Mucosa of stomach (tissue), 1 donor: Measurements from ENCODE around the gene UBR1.
"Not testable (repeated sequence)": the region's sequence is repeated elsewhere in the genome, so short reads cannot be mapped to it uniquely, and the experiment has no call there.

Experiments
- H3K27me3 ChIP-seq: one replicate; pipeline ENCODE4 v1.7.0; 2013; ENCODE audit warnings: mild to moderate bottlenecking, low read length; ENCODE audit not compliant: control insufficient read depth, insufficient read depth
- H3K36me3 ChIP-seq: one replicate; pipeline ENCODE4 v1.7.0; 2013; ENCODE audit warnings: low read length; ENCODE audit not compliant: control insufficient read depth, insufficient read depth
- H3K4me1 ChIP-seq: one replicate; pipeline ENCODE4 v1.7.0; 2013; ENCODE audit warnings: mild to moderate bottlenecking, low read length; ENCODE audit not compliant: control insufficient read depth, insufficient read depth
- H3K4me3 ChIP-seq: one replicate; pipeline ENCODE4 v1.7.0; 2013; ENCODE audit warnings: low read length
- H3K9ac ChIP-seq: one replicate; pipeline ENCODE4 v1.7.0; 2013; ENCODE audit warnings: mild to moderate bottlenecking, low read length, moderate library complexity
- H3K9me3 ChIP-seq: one replicate; pipeline ENCODE4 v1.7.0; 2013; ENCODE audit warnings: mild to moderate bottlenecking, low read length, moderate library complexity; ENCODE audit not compliant: control insufficient read depth
- donor health status: Pancreatic carcinoma.

Gene UBR1

DNA sequence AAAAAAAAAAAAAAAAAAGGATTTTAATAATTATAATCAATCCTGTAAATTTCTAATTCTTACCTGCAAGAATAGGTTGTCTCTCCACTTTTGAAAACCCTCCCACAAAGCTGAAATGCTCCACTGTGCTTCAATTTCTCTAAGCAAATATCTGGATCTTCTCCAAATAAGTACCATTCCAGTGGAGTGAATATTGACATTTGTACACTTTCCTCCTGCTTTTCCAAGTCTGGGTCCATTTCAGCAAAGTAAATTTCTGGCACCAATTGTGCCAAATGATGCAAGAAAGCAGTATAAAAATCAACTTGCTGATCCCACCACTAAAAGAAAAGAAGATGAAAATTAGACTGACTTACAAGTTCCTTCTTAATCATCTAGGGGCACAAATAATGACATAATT lies 19.9 kb downstream of the UBR1 start:
- no peaks in the 10 kb centered on the region for H3K9me3 ChIP-seq
- H3K4me3 ChIP-seq, result no peak overlapping the region
- no peaks in the 10 kb centered on the region for H3K36me3 ChIP-seq
- H3K9ac ChIP-seq, result no peak overlapping the region
- H3K27me3 ChIP-seq, result no peaks in the 10 kb centered on the region
- no peaks in the 10 kb centered on the region for H3K4me1 ChIP-seq

DNA sequence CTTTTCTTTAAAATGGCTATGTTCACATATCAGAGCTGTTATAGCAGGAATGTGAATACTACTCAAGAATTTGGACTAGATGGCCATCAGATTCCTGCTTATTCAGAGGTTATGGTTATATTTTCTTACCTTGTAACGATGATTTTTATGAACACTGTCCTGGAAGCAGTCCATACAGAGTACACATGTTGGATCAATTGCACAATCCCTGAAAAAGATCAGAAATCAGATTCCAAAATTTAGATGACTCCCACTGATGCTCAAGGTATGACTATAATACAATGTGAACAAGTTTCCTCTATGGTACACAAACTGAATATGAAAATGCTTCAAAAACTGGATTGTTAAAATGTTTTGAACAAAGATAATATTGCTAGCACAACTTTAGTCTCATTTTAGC lies 23.3 kb downstream of the UBR1 start:
- Histone ChIP-seq H3K4me3 (no peak overlapping the region), H3K27me3 (no peaks in the 10 kb centered on the region), H3K9ac (no peak overlapping the region), H3K9me3 (no peaks in the 10 kb centered on the region), H3K4me1 (no peaks in the 10 kb centered on the region), H3K36me3 (no peaks in the 10 kb centered on the region)

DNA sequence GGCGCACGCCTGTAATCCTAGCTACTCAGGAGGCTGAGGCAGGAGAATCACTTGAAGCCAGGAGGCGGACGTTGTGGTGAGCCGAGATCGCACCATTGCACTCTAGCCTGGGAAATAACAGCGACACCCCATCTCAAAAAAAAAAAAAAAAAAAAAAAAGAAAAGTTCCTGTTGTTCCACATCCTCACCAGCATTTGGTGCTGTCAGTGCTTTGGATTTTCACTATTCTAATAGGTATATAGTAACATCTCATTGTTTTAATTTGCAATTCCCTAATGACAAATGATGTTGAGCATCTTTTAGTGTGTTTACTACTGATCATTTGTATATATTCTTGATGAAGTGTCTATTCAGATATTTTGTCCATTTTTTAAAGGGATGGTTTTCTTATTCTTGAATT lies 24.6 kb downstream of the UBR1 start:
- Histone ChIP-seq H3K9me3 (no peaks in the 10 kb centered on the region), H3K4me3 (no peak overlapping the region), H3K27me3 (no peaks in the 10 kb centered on the region), H3K9ac (no peak overlapping the region), H3K36me3 (no peaks in the 10 kb centered on the region), H3K4me1 (no peaks in the 10 kb centered on the region)

DNA sequence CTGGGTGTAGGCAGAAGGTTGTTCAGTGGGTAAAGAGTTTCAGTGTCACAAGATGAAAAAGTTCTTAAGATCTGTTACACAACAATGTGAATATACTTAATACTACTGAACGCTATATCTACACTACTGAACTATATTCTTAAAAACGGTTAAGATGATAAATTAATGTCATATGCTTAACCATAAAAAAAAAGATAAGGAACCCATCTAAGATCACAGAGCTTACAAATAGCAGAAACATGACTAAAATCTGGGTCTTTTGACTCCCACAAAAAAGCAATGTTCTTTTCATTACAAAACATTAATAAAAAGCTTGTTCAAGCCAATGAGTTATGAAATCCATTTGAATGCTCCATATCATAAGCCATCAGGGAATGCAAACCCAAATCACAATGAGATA lies 34.4 kb downstream of the UBR1 start:
- H3K27me3 ChIP-seq, result no peaks in the 10 kb centered on the region
- no peaks in the 10 kb centered on the region for H3K36me3 ChIP-seq
- no peak overlapping the region for H3K9ac ChIP-seq
- H3K4me1 ChIP-seq, result no peaks in the 10 kb centered on the region
- no peaks in the 10 kb centered on the region for H3K9me3 ChIP-seq
- no peak overlapping the region for H3K4me3 ChIP-seq

DNA sequence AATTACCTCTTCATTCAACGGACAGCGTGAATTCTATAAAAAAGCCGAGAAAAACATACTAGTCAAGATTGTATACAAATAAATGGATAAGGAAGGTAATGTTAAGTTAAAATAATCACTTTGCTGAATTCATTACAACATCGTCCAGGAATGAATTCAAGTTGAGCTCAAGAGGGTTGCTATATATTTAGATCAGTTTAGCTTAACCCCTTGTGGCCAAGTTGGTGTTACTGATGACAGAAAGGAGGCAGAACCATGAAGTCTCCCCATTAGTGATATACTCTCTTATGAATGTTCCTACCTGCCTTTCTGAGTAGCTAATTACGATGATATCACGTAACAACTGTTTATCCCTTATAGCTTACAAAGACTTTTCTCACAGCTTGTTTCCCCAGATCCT lies 34.9 kb downstream of the UBR1 start:
- H3K4me1 ChIP-seq, result no peaks in the 10 kb centered on the region
- no peak overlapping the region for H3K4me3 ChIP-seq
- H3K36me3 ChIP-seq, result no peaks in the 10 kb centered on the region
- no peaks in the 10 kb centered on the region for H3K27me3 ChIP-seq
- no peak overlapping the region for H3K9ac ChIP-seq
- no peaks in the 10 kb centered on the region for H3K9me3 ChIP-seq

DNA sequence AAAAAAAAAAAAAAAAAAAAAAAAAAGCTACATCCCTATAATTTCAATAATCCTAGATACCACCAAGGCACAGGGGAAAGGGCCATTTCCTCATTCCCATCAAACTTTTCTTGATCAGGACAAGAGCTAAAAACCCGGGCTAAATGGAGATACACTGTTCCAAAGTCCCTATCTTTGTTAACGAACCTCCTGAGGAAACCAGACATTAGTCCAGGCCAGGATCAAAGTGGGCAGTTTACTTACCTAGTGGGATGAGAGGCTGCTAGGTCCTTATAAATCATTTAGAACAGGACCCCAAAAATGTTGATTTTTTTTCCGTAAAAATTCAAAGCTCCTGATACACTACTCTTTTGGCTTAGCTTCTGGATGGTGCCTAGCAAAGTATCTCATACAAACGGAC lies 35.6 kb downstream of the UBR1 start:
- no peak overlapping the region for H3K9ac ChIP-seq
- H3K27me3 ChIP-seq, result no peaks in the 10 kb centered on the region
- H3K4me1 ChIP-seq, result no peaks in the 10 kb centered on the region
- no peak overlapping the region for H3K4me3 ChIP-seq
- no peaks in the 10 kb centered on the region for H3K36me3 ChIP-seq
- H3K9me3 ChIP-seq, result no peaks in the 10 kb centered on the region

DNA sequence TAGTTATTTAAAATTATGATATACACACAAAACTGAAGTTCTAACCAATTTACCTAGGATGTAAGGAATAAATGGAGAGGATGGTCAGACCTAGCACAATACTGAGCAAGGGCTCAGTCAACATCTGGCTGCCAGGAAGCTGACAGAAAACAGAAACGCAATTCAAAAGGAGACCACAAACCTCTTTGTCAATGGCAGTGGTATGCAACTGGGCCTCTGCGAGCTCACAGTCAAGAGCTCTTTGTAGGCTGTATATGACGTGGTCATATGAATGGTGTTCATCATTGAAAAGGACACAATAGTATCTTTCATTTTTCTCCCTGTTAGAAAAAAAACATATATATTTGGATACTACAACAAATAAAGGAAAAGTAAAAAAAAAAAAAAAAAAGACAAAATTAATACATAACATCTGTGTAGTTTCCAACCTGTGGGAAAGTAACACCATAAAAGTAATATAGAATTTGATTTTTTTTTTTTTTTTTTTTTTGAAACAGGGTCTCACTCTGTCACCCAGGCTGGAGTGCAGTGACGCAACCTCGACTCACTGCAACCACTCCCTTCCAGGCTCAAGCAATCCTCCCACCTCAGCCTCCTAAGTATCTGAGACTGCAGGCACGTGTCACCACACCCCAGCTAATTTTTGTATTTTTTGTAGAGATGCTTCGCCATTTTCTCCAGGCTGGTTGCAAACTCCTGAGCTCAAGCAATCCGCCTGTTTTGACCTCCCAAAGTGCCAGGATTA lies 37.9 kb downstream of the UBR1 start:
- H3K4me1 ChIP-seq, result no peaks in the 10 kb centered on the region
- H3K9ac ChIP-seq, result no peak overlapping the region
- H3K9me3 ChIP-seq, result no peaks in the 10 kb centered on the region
- H3K4me3 ChIP-seq, result no peak overlapping the region
- H3K36me3 ChIP-seq, result no peaks in the 10 kb centered on the region
- H3K27me3 ChIP-seq, result no peaks in the 10 kb centered on the region

DNA sequence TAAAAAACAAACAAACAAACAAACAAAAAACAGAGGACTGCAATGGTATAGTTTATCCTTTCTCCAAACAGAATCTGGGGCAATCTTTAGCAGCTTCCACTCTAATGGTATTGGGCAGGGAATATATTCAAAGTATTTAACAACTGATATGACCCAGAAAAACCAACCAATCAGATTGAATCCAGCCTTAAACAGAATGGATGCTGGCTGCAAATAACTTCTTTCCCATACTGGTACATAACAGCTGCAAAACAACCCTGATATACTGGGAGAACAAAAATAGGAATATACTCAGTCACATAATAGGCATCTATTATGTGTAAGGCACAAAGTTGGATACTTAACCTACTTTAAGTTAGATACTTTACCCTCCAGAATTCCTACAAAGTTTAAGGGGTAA lies 49.1 kb downstream of the UBR1 start:
- H3K9me3 ChIP-seq, result no peaks in the 10 kb centered on the region
- no peaks in the 10 kb centered on the region for H3K36me3 ChIP-seq
- H3K4me1 ChIP-seq, result no peaks in the 10 kb centered on the region
- H3K27me3 ChIP-seq, result no peaks in the 10 kb centered on the region
- H3K9ac ChIP-seq, result no peak overlapping the region
- H3K4me3 ChIP-seq, result no peak overlapping the region

DNA sequence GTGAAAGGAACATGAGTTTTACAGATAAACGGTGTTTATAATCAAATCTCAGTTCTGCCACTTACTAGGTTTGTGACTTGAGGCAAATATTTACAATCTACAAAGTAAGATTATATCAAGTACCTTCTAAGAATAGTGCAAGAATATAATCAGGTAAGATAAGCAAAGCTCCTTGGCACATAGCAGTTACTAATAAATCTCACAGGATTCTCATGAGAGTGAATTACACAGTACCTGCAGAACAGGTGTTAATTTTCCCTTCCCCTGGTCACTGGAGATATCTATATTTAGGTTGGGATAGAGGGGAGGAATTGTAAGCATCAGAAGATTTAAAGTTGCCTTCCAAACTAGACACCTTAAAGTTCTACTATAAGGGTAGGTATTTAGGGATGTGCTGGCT lies 53.0 kb downstream of the UBR1 start:
- Histone ChIP-seq H3K4me1 (no peaks in the 10 kb centered on the region), H3K36me3 (no peaks in the 10 kb centered on the region), H3K4me3 (no peak overlapping the region), H3K27me3 (no peaks in the 10 kb centered on the region), H3K9ac (no peak overlapping the region), H3K9me3 (no peaks in the 10 kb centered on the region)

DNA sequence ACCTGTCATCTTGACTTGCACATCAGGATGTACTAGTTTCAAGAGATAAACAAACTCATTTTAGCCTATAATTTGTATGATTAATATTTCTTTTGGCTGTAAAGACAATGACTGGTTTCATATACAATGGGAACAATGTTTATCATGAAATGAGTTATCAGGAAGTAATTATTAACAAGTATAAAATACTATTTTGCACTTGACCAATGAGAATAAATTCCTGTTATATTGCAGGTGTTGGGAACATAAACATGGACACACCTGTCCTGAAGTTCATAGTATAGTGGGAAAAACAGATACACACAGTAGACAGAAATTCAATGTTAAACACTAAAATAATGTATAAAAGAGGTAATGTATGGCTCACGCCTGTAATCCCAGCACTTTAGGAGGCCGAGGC lies 56.9 kb downstream of the UBR1 start:
- no peak overlapping the region for H3K4me3 ChIP-seq
- H3K36me3 ChIP-seq, result no peaks in the 10 kb centered on the region
- no peaks in the 10 kb centered on the region for H3K27me3 ChIP-seq
- no peak overlapping the region for H3K9ac ChIP-seq
- no peaks in the 10 kb centered on the region for H3K9me3 ChIP-seq
- no peaks in the 10 kb centered on the region for H3K4me1 ChIP-seq

DNA sequence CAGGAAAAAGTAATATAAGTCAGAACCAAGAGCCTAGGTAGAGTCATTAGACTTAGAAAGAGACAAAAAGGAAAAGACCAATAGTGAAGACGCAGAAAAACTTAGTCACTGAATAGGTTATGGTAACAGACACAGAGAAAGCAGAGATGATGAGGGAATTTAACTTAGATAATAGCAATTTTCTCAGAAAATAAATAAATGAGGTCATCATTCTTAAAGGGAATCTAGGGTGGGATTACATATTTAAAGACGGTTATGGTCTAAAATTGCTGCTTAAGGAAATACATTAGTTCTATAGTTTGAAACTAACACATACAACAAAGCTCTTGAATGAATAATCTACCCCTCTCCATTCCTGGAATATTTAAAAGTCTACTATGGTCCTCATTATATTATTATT lies 59.4 kb downstream of the UBR1 start:
- Histone ChIP-seq H3K4me3 (no peak overlapping the region), H3K4me1 (no peaks in the 10 kb centered on the region), H3K9ac (no peak overlapping the region), H3K36me3 (no peaks in the 10 kb centered on the region), H3K27me3 (no peaks in the 10 kb centered on the region), H3K9me3 (no peaks in the 10 kb centered on the region)

DNA sequence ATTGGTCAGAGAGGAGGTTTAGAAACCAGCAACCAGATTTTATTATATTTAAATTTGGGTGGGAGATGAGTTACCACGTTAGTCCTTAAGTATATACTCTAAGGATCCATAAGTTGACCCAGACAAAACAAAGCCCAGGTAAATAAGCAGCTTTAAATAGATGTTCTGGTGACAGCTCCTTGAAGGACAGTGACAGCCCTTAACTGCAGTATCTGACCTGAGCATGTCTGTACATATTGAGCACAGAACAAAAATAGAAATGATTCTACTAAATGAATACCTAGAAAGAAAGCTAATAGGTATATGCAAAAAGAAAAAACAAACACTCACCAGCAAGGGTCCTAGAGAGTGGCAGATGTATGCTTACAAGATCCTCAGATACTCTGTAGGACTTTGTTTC lies 63.0 kb downstream of the UBR1 start:
- no peaks in the 10 kb centered on the region for H3K4me1 ChIP-seq
- H3K4me3 ChIP-seq, result no peak overlapping the region
- H3K9me3 ChIP-seq, result no peaks in the 10 kb centered on the region
- H3K36me3 ChIP-seq, result no peaks in the 10 kb centered on the region
- no peak overlapping the region for H3K9ac ChIP-seq
- no peaks in the 10 kb centered on the region for H3K27me3 ChIP-seq

DNA sequence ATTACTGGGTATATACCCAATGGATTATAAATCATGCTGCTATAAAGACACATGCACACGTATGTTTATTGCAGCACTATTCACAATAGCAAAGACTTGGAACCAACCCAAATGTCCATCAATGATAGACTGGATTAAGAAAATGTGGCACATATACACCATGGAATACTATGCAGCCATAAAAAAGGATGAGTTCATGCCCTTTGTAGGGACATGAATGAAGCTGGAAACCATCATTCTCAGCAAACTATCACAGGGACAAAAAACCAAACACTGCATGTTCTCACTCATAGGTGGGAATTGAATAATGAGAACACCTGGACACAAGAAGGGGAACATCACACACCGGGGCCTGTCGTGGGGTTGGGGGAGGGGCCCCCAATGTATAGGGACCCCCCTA lies 64.8 kb downstream of the UBR1 start:
- not testable (repeated sequence) for H3K27me3 ChIP-seq, H3K9me3 ChIP-seq, H3K4me1 ChIP-seq, H3K9ac ChIP-seq, H3K4me3 ChIP-seq, H3K36me3 ChIP-seq
